Activated CD8-positive, alpha-beta memory T cell treated with anti-CD3 and anti-CD28 coated beads, Interleukin-2, amount 50 U/mL, for 1 hour (primary cell): ENCODE data around the gene CNTNAP2.
"Not testable (repeated sequence)": the region's sequence is repeated elsewhere in the genome, so short reads cannot be mapped to it uniquely, and the experiment has no call there.

Experiments used
- DNase-seq: peaks from one replicate; pipeline ENCODE4 v3.0.0-alpha.2; 2020; ENCODE audit errors: extremely low read depth

The CNTNAP2 gene

GRCh38 chr7:147639751-147640150 is 1523.2 kb downstream of the CNTNAP2 start:
- no peak for DNase-seq

- no peak for DNase-seq
Observed at GRCh38 chr7:147640821-147641220, 1524.2 kb downstream of the CNTNAP2 start.

GRCh38 chr7:147646568-147646967 is 1530.0 kb downstream of the CNTNAP2 start:
- DNase-seq: no peak

- DNase-seq: no peak
Observed at GRCh38 chr7:147650991-147651390, 1534.4 kb downstream of the CNTNAP2 start.

GRCh38 chr7:147651601-147652000 is 1535.0 kb downstream of the CNTNAP2 start:
- no peak for DNase-seq

- DNase-seq: no peak
Observed at GRCh38 chr7:147653456-147653855, 1536.9 kb downstream of the CNTNAP2 start.

- DNase-seq: no peak
Observed at GRCh38 chr7:147658392-147658967, 1541.9 kb downstream of the CNTNAP2 start.

- DNase-seq: no peak
Observed at GRCh38 chr7:147659036-147659995, 1542.7 kb downstream of the CNTNAP2 start.

GRCh38 chr7:147664541-147664940 is 1547.9 kb downstream of the CNTNAP2 start:
- no peak for DNase-seq

GRCh38 chr7:147670759-147671158 is 1554.2 kb downstream of the CNTNAP2 start:
- DNase-seq: no peak

- DNase-seq: no peak
Observed at GRCh38 chr7:147674705-147675104, 1558.1 kb downstream of the CNTNAP2 start.

GRCh38 chr7:147678943-147679342 is 1562.3 kb downstream of the CNTNAP2 start:
- DNase-seq: no peak

- DNase-seq: no peak
Observed at GRCh38 chr7:147681530-147681929, 1564.9 kb downstream of the CNTNAP2 start.

GRCh38 chr7:147700702-147701101 is 1584.1 kb downstream of the CNTNAP2 start:
- DNase-seq: no peak

- DNase-seq: no peak
Observed at GRCh38 chr7:147707926-147708325, 1591.3 kb downstream of the CNTNAP2 start.

GRCh38 chr7:147708871-147709270 is 1592.3 kb downstream of the CNTNAP2 start:
- DNase-seq: no peak

- DNase-seq: no peak
Observed at GRCh38 chr7:147711447-147711846, 1594.8 kb downstream of the CNTNAP2 start.

- DNase-seq: no peak
Observed at GRCh38 chr7:147721962-147722830, 1605.6 kb downstream of the CNTNAP2 start.

- DNase-seq: no peak
Observed at GRCh38 chr7:147723536-147723935, 1606.9 kb downstream of the CNTNAP2 start.

- DNase-seq: no peak
Observed at GRCh38 chr7:147731311-147731710, 1614.7 kb downstream of the CNTNAP2 start.

GRCh38 chr7:147737559-147738214 is 1621.1 kb downstream of the CNTNAP2 start:
- DNase-seq: not testable (repeated sequence)

GRCh38 chr7:147742301-147742700 is 1625.7 kb downstream of the CNTNAP2 start:
- DNase-seq: no peak
